Activated T-cell treated with anti-CD3 and anti-CD28 coated beads, Interleukin-2, amount 50 U/mL, for 1 hour (primary cell): ENCODE data around the gene PXYLP1.
"Not testable (repeated sequence)": the region's sequence is repeated elsewhere in the genome, so short reads cannot be mapped to it uniquely, and the experiment has no call there.

ENCODE experiments used
- DNase-seq: peaks from one replicate; pipeline ENCODE4 v3.0.0-alpha.2; 2020

The PXYLP1 gene

GRCh38 chr3:141274411-141275031 lies 42.9 kb downstream of the PXYLP1 start:
- no peak for DNase-seq

- DNase-seq, result no peak
Measured at GRCh38 chr3:141275032-141275422, 43.4 kb downstream of the PXYLP1 start.

GRCh38 chr3:141275511-141275910 lies 43.9 kb downstream of the PXYLP1 start:
- DNase-seq, result no peak

- DNase-seq, result no peak
Measured at GRCh38 chr3:141275973-141276372, 44.3 kb downstream of the PXYLP1 start.

- DNase-seq, result no peak
Measured at GRCh38 chr3:141276398-141276797, 44.8 kb downstream of the PXYLP1 start.

- DNase-seq, result no peak
Measured at GRCh38 chr3:141277451-141277850, 45.8 kb downstream of the PXYLP1 start.

- DNase-seq, result no peak
Measured at GRCh38 chr3:141278196-141279076, 46.8 kb downstream of the PXYLP1 start.

- no peak for DNase-seq
Measured at GRCh38 chr3:141279077-141279967, 47.7 kb downstream of the PXYLP1 start.

- no peak for DNase-seq
Measured at GRCh38 chr3:141280086-141280485, 48.5 kb downstream of the PXYLP1 start.

GRCh38 chr3:141280690-141281089 lies 49.1 kb downstream of the PXYLP1 start:
- DNase-seq, result no peak

- DNase-seq, result no peak
Measured at GRCh38 chr3:141285570-141285969, 53.9 kb downstream of the PXYLP1 start.

GRCh38 chr3:141286856-141287255 lies 55.2 kb downstream of the PXYLP1 start:
- DNase-seq, result no peak

- no peak for DNase-seq
Measured at GRCh38 chr3:141287326-141287725, 55.7 kb downstream of the PXYLP1 start.

GRCh38 chr3:141288336-141288990 lies 56.8 kb downstream of the PXYLP1 start:
- no peak for DNase-seq

- no peak for DNase-seq
Measured at GRCh38 chr3:141289228-141289772, 57.7 kb downstream of the PXYLP1 start.

GRCh38 chr3:141291559-141292355 lies 60.1 kb downstream of the PXYLP1 start:
- DNase-seq, result no peak

GRCh38 chr3:141292356-141293058 lies 60.9 kb downstream of the PXYLP1 start:
- no peak for DNase-seq

GRCh38 chr3:141294301-141294700 lies 62.7 kb downstream of the PXYLP1 start:
- no peak for DNase-seq

GRCh38 chr3:141294848-141295247 lies 63.2 kb downstream of the PXYLP1 start:
- no peak for DNase-seq

- DNase-seq, result not testable (repeated sequence)
Measured at GRCh38 chr3:141300426-141300825, 68.8 kb downstream of the PXYLP1 start.
